ENCODE results near the gene MYLK. TPM values are rescaled to one million over a fixed set of nuclear protein-coding genes. Genes with fewer than 3 reads are reported as not detected.

Gene MYLK
- total RNA-seq: 170 and 233 TPM in 2 replicates

GRCh38 chr3:123884203-123884831, at the start of gene MYLK:
TSS of gene MYLK (minus strand) at chr3:123884332. CDS start at chr3:123793841, 90,491 bp downstream.

GRCh38 chr3:123584988-123585937, 298.9 kb downstream of the MYLK start, which contains the start of gene HACD2:
TSS of gene HACD2 (minus strand) at chr3:123585053. CDS start at chr3:123585027, 26 bp downstream.

Small RNAs within 50 kb of the gene (small RNA-seq; reads per million reads assigned to genes)
- gene RF00392 (ENCODE audit: low replicate concordance): not detected

Other genes with a start within 250 kb of the MYLK start
- gene CCDC14, start 76.9 kb upstream of the MYLK start, total RNA-seq: 20.4 and 63.0 TPM in 2 replicates
- not detected in 2 replicates for gene ROPN1, start 107.8 kb upstream of the MYLK start, total RNA-seq
- gene KALRN, start 149.0 kb upstream of the MYLK start, total RNA-seq: 1.3 and 2.4 TPM in 2 replicates

Data from placental pericyte (primary cell).